GM18502 (cell line): ENCODE data around the gene RAB6B.

Source experiments
- ATAC-seq: cut with Tn5 transposase; IDR thresholded peaks from one replicate; pipeline ENCODE4 v1.9.1; 2021; ENCODE audit warnings: mild to moderate bottlenecking; ENCODE audit not compliant: unreplicated experiment, poor library complexity

The RAB6B gene

GRCh38 chr3:133863911-133864310 is 31.8 kb downstream of the RAB6B start:
- no peak for ATAC-seq

GRCh38 chr3:133862161-133862560 is 33.5 kb downstream of the RAB6B start:
- ATAC-seq, result no peak

- ATAC-seq, result no peak
These were observed 35.2 kb downstream of the RAB6B start for GRCh38 chr3:133860519-133860918.

GRCh38 chr3:133859381-133860234 is 36.1 kb downstream of the RAB6B start:
- no peak for ATAC-seq

GRCh38 chr3:133857767-133858166 is 37.9 kb downstream of the RAB6B start:
- ATAC-seq, result no peak

DNA sequence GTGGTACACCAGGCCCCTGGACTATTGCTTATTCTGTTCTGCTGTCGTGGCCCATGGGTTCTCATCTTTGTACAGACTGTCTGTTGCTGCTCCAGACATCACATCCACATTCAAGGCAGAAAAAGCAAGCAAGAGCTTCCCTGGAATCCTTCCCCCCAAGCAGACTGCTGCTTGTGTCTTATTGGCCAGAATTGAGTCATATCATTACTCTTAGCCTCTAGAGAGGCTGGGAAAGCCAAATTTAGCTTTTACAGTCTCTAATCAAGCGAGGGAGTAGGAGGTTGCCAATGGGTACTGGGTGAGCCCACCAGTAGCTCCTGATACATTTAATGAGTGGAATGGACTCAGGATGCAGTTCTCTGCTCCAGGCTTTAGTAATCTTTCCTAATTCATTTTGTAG is 39.4 kb downstream of the RAB6B start:
- ATAC-seq, result no peak

DNA sequence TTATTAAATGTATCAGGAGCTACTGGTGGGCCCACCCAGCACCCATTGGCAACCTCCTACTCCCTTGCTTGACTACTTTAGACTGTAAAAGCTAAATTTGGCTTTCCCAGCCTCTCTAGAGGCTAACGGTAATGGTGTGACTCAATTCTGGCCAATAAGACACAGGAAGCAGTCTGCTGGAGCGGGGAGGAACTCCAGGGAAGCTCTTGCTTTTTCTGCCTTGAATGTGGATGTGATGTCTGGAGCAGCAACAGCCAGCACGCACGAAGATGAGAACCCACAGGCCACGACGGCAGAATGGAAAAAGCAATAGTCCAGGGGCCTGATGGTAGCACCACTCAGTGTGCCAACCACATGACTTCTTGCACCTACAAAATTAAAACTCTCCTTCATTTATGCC is 39.9 kb downstream of the RAB6B start:
- ATAC-seq, result no peak

DNA sequence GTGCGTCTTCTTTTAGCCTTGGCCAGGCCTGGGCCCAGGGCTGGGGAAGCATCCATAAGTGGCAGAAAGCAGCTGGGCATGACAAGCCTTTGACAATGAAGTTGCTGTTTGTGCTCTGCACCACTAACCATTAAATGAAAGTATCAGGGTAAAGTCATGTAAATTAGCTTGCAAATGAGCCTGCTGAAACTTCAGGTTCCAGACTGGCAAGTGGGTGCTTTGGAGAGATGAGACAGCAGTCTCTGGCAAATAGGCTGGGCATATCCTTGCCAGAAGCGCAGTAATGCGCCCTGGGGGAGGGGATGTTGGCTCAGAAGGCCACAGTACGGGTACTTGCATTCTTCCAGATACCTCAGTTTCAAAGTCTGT is 40.7 kb downstream of the RAB6B start:
- ATAC-seq, result no peak

GRCh38 chr3:133854264-133855001 is 41.2 kb downstream of the RAB6B start:
- ATAC-seq, result no peak

DNA sequence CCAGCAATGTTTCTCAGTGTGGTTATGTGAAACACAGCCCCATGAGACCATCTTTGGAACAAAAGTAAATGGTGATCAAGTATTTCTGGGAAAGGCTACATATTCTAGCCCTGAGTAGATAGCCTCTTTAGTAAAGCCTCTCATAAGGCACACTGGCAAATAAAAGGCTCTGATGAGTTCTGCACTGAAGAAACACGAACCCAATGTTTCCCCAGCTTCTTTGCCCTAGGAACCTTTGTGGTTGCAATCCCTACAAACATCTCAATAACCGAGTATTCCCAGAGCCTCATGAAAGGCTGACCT is 41.8 kb downstream of the RAB6B start:
- ATAC-seq, result no peak

GRCh38 chr3:133853063-133853924 is 42.4 kb downstream of the RAB6B start:
- ATAC-seq, result no peak

DNA sequence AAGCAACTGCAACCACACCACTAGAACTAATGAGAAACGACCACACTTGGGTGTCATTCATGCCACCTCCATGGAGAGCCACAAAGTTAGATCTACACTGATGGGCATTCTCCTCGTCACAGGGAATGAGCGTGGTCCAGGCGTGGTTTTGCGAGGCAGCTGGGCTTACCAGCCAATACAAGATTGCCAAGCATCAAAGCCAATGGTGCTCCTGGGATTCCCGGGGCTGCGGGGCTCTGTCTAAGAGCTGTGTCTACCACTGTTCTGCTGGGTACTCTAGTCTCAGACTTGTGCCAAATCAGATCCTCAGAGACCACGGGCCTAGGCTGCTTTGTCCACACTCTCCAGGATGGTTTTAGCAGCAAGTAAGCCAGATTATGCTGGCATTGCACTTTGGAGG is 43.8 kb downstream of the RAB6B start:
- no peak for ATAC-seq

DNA sequence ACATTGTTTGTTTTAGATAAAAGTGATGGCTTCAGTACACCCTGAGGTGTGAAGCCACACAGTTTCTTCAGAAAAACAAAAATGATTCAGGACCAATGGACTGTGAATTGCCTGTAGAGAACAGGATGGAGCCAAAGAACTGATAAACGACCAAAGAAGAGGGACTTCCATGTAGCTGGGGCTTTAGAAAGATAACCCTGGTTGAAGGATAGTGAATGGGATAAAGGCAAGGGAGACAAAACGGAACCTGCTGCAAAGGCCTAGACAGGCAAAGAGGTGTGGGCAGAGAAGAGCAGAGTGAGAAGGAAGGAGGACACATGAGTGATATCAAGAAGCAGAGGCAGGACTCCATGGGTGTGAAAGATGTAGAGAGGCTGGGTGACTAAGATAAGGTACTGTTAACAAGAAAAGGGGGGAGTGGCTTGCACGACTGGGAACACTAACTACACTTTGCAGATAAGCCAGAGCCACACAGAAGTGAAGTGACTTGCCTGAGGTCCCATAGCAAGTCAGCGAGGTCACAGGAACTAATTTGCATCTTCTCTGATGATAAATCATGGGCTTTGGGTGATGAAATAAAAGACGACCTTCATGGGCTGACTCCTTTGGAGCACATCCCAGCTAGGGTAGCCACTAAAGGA is 44.3 kb downstream of the RAB6B start:
- peak; percentile 59 for ATAC-seq

DNA sequence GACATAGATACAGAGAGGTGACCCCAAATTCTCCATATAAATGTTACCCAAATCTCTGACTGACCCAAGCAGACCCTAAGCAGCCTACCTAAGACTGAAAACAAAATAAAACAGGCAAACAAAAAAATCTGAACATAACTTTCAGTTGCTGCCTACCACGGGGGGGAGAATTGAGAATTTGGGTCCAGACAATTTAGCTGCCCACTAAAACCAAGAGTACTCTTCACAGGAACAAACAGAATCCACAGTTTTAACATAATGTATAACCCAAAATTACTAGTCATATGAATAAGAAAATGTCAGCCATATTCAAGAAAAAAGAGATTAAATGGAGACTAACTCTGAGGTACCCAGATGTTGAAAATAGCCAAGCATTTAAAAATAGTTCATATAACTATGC is 45.6 kb downstream of the RAB6B start:
- ATAC-seq, result no peak

- no peak for ATAC-seq
These were observed 46.3 kb downstream of the RAB6B start for GRCh38 chr3:133849346-133849745.

DNA sequence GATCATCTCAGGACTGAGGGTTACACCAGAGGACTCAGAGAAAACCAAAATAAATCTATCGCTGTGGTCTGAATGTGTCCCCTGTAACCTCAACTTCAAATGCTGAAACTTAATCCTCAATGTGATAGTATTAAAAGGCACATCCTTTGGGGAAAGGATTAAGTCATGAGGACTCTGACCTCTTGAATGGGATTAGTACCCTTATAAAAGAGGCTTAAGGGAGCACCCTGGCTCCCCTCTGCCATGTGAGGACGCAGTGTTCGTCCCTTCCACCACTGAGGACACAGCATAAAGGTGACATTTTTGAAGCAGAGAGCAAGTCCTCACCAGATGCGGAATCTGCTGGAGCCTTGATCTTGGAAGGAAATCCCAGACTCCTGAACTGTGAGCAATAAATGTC is 50.6 kb downstream of the RAB6B start:
- no peak for ATAC-seq

DNA sequence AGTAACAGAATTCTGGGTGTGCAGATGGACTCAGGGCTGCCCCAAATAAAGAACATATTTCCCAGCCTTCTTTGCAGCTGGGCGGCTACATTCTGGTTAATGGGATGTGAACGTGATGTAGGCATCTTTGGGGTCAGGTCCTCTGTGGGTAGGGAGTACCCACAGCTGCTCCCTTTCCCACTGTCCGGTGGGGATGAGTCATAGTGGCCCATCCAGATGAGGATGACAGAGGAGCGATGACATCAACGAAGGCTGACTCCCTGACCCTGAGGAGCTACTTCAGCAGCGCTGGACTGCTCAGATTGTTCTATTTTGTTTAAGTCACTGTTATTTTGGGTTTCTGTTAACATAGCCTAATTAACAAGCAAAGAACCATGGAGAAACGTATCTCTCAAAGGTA is 52.0 kb downstream of the RAB6B start:
- no peak for ATAC-seq

GRCh38 chr3:133842158-133842557 is 53.5 kb downstream of the RAB6B start:
- no peak for ATAC-seq

GRCh38 chr3:133841196-133841595 is 54.5 kb downstream of the RAB6B start:
- no peak for ATAC-seq

GRCh38 chr3:133840767-133841166 is 54.9 kb downstream of the RAB6B start:
- no peak for ATAC-seq
